ENCODE data around the gene SEC61B.

Gene SEC61B

GRCh38 chr9:99264070-99264680 lies 42.1 kb downstream of the SEC61B start:
- TF ChIP-seq CTCF (IDR thresholded peaks at IDR 0.05; ENCODE audit: insufficient read depth, missing control alignments): peak; percentile 14
- DNase-seq (ENCODE audit: insufficient read length, low spot score): no peak
- no peak for FAIRE-seq

GRCh38 chr9:99265691-99266090 lies 43.6 kb downstream of the SEC61B start:
- no peak for FAIRE-seq
- no peak for DNase-seq (ENCODE audit: insufficient read length, low spot score)
- TF ChIP-seq CTCF (IDR thresholded peaks at IDR 0.05; ENCODE audit: insufficient read depth, missing control alignments): no peak

GRCh38 chr9:99266255-99267023 lies 44.4 kb downstream of the SEC61B start:
- FAIRE-seq: no peak
- TF ChIP-seq CTCF (IDR thresholded peaks at IDR 0.05; ENCODE audit: insufficient read depth, missing control alignments): peak; percentile 90
- no peak for DNase-seq (ENCODE audit: insufficient read length, low spot score)

GRCh38 chr9:99269416-99269815 lies 47.3 kb downstream of the SEC61B start:
- TF ChIP-seq CTCF (IDR thresholded peaks at IDR 0.05; ENCODE audit: insufficient read depth, missing control alignments): no peak
- no peak for DNase-seq (ENCODE audit: insufficient read length, low spot score)
- no peak for FAIRE-seq

- FAIRE-seq: no peak
- no peak for DNase-seq (ENCODE audit: insufficient read length, low spot score)
- TF ChIP-seq CTCF (IDR thresholded peaks at IDR 0.05; ENCODE audit: insufficient read depth, missing control alignments): no peak
Observed at GRCh38 chr9:99270491-99270890, 48.4 kb downstream of the SEC61B start.

GRCh38 chr9:99272836-99273235 lies 50.8 kb downstream of the SEC61B start:
- DNase-seq (ENCODE audit: insufficient read length, low spot score): no peak
- no peak for TF ChIP-seq CTCF (IDR thresholded peaks at IDR 0.05; ENCODE audit: insufficient read depth, missing control alignments)
- no peak for FAIRE-seq

GRCh38 chr9:99274016-99274415 lies 51.9 kb downstream of the SEC61B start:
- TF ChIP-seq CTCF (IDR thresholded peaks at IDR 0.05; ENCODE audit: insufficient read depth, missing control alignments): no peak
- no peak for DNase-seq (ENCODE audit: insufficient read length, low spot score)
- FAIRE-seq: no peak

All from D721Med (cell line).